SK-N-SH treated with all-trans-retinoic acid at 6 μM for 48 hours (cell line): Measurements from ENCODE around the gene CDH4.

ENCODE experiments used
- ATAC-seq: fragments of 200-7000 bp; cut with Tn5 transposase; 3 replicates; pipeline ENCODE4 v1.9.1; 2020; ENCODE audit warnings: mild to moderate bottlenecking, moderate library complexity
- ARNTL ChIP-seq: fragments of 450-650 bp; formaldehyde crosslinking; IDR thresholded peaks from 2 replicates; pipeline ENCODE4 v1.5.0; 2020; ENCODE audit warnings: low read depth, mild to moderate bottlenecking, moderate library complexity, borderline replicate concordance
- CREB5 ChIP-seq: fragments of 250-450 bp; sonication (Bioruptor Pico); IDR thresholded peaks from 2 replicates; pipeline ENCODE4 v1.5.1; 2020; ENCODE audit warnings: low read depth, mild to moderate bottlenecking, moderate library complexity
- CSDC2 ChIP-seq: fragments of 250-450 bp; sonication (Bioruptor Pico); IDR thresholded peaks from 2 replicates; pipeline ENCODE4 v1.5.0; 2020; ENCODE audit warnings: mild to moderate bottlenecking, moderate library complexity
- CSRNP3 ChIP-seq: fragments of 250-450 bp; sonication (Bioruptor Pico); IDR thresholded peaks from 2 replicates; pipeline ENCODE4 v1.5.1; 2021; ENCODE audit warnings: mild to moderate bottlenecking, moderate library complexity
- ESRRG ChIP-seq: fragments of 250-450 bp; sonication (Bioruptor Pico); IDR thresholded peaks from 2 replicates; pipeline ENCODE4 v1.6.1; 2021; ENCODE audit warnings: mild to moderate bottlenecking
- GLIS3 ChIP-seq: fragments of 250-450 bp; sonication (Bioruptor Pico); IDR thresholded peaks from 2 replicates; pipeline ENCODE4 v1.5.0; 2020; ENCODE audit warnings: mild to moderate bottlenecking, moderate library complexity
- ISL1 ChIP-seq: fragments of 250-450 bp; sonication (Bioruptor Pico); IDR thresholded peaks from 2 replicates; pipeline ENCODE4 v2.1.2; 2022; ENCODE audit warnings: mild to moderate bottlenecking, moderate library complexity
- OSR1 ChIP-seq: fragments of 250-450 bp; sonication (Bioruptor Pico); IDR thresholded peaks from 2 replicates; pipeline ENCODE4 v1.8.0; 2022; ENCODE audit warnings: moderate library complexity, mild to moderate bottlenecking, inconsistent platforms
- PATZ1 ChIP-seq: fragments of 250-450 bp; sonication (Bioruptor Pico); IDR thresholded peaks from 2 replicates; pipeline ENCODE4 v1.8.0; 2020; ENCODE audit warnings: mild to moderate bottlenecking, moderate library complexity, borderline replicate concordance
- PPARA ChIP-seq: fragments of 250-450 bp; sonication (Bioruptor Pico); IDR thresholded peaks from 2 replicates; pipeline ENCODE4 v1.5.0; 2020; ENCODE audit warnings: mild to moderate bottlenecking, borderline replicate concordance
- RARB ChIP-seq: fragments of 250-450 bp; sonication (Bioruptor Pico); IDR thresholded peaks from 2 replicates; pipeline ENCODE4 v1.8.0; 2021; ENCODE audit warnings: mild to moderate bottlenecking, moderate library complexity
- TCF4 ChIP-seq: fragments of 250-450 bp; sonication (Bioruptor Pico); IDR thresholded peaks from 2 replicates; pipeline ENCODE4 v1.8.0; 2021; ENCODE audit warnings: mild to moderate bottlenecking, moderate library complexity, borderline replicate concordance
- TOX ChIP-seq: fragments of 250-450 bp; sonication (Bioruptor Pico); IDR thresholded peaks from 2 replicates; pipeline ENCODE4 v1.8.0; 2021; ENCODE audit warnings: mild to moderate bottlenecking, moderate library complexity, borderline replicate concordance
- TSHZ2 ChIP-seq: fragments of 250-450 bp; sonication (Bioruptor Pico); IDR thresholded peaks from 2 replicates; pipeline ENCODE4 v1.5.0; 2020; ENCODE audit warnings: mild to moderate bottlenecking, moderate library complexity
- ZFP3 ChIP-seq: fragments of 250-450 bp; sonication (Bioruptor Pico); IDR thresholded peaks from 2 replicates; pipeline ENCODE4 v1.5.0; 2020; ENCODE audit warnings: mild to moderate bottlenecking, moderate library complexity
- ZFP30 ChIP-seq: fragments of 450-650 bp; formaldehyde crosslinking; IDR thresholded peaks from 2 replicates; pipeline ENCODE4 v1.5.0; 2022; ENCODE audit warnings: mild to moderate bottlenecking, moderate library complexity
- ZNF8 ChIP-seq: fragments of 450-650 bp; formaldehyde crosslinking; IDR thresholded peaks from 2 replicates; pipeline ENCODE4 v1.5.0; 2020; ENCODE audit warnings: mild to moderate bottlenecking, moderate library complexity
- TF ChIP-seq, protein P1 (sequence below): fragments of 250-450 bp; sonication (Bioruptor Pico); IDR thresholded peaks from 2 replicates; pipeline ENCODE4 v1.8.0; 2021; ENCODE audit warnings: low read depth, mild to moderate bottlenecking, moderate library complexity, borderline replicate concordance

The CDH4 gene

GRCh38 chr20:61735503-61735785 lies 483.4 kb downstream of the CDH4 start (continued):
- TF ChIP-seq CSRNP3 (CRISPR knock-in tag) = no peak

GRCh38 chr20:61736001-61736635 lies 484.1 kb downstream of the CDH4 start:
- TF ChIP-seq ZNF8 (CRISPR knock-in tag) = no peak
- TF ChIP-seq CSRNP3 (CRISPR knock-in tag) = no peak
- no peak for TF ChIP-seq ZFP3 (CRISPR knock-in tag)
- no peak for TF ChIP-seq RARB
- TF ChIP-seq ISL1 (CRISPR knock-in tag) = no peak
- TF ChIP-seq CSDC2 (CRISPR knock-in tag) = no peak
- TF ChIP-seq TSHZ2 (CRISPR knock-in tag) = no peak
- no peak for TF ChIP-seq TOX (CRISPR knock-in tag)
- TF ChIP-seq ARNTL (CRISPR knock-in tag) = no peak
- TF ChIP-seq ZFP30 (CRISPR knock-in tag) = no peak
- TF ChIP-seq GLIS3 = no peak
- no peak for TF ChIP-seq CREB5 (CRISPR knock-in tag)
- no peak for TF ChIP-seq OSR1
- no peak for TF ChIP-seq PATZ1
- no peak for ATAC-seq

DNA sequence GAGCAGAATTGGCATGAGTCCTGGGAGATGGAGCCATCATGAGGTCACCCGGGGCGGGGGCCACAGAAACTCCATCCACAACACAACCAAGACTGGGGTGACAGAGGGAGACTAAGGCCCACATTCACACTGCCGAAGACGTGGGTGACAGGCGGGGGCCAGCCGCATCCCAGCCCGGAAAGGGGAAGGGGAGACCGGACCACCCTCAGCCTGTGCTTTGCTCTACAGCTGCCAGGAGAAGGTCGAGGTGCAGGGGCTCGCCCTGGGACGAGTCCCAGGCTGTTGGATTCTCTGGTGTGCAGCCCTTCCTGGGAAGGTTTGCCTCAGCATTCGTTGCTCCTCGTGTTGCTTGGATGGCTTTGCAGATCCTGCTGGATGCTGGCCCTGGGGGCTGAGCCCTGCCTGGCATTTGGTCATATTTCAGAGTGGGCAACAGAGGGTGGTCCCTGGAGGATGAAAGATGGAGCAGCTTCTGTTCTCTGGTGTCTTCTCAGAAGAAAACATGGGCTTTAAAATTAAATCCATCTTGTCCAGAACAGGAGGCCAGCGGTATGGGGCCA lies 484.8 kb downstream of the CDH4 start:
- TF ChIP-seq CSDC2 (CRISPR knock-in tag) (no peak), OSR1 (no peak), TCF4 (CRISPR knock-in tag) (no peak), TOX (CRISPR knock-in tag) (no peak), ZFP3 (CRISPR knock-in tag) (no peak), ISL1 (CRISPR knock-in tag) (no peak), PPARA (CRISPR knock-in tag) (no peak), ZNF8 (CRISPR knock-in tag) (no peak), ZFP30 (CRISPR knock-in tag) (no peak), ESRRG (CRISPR knock-in tag) (no peak)
- TF ChIP-seq, protein P1, sequence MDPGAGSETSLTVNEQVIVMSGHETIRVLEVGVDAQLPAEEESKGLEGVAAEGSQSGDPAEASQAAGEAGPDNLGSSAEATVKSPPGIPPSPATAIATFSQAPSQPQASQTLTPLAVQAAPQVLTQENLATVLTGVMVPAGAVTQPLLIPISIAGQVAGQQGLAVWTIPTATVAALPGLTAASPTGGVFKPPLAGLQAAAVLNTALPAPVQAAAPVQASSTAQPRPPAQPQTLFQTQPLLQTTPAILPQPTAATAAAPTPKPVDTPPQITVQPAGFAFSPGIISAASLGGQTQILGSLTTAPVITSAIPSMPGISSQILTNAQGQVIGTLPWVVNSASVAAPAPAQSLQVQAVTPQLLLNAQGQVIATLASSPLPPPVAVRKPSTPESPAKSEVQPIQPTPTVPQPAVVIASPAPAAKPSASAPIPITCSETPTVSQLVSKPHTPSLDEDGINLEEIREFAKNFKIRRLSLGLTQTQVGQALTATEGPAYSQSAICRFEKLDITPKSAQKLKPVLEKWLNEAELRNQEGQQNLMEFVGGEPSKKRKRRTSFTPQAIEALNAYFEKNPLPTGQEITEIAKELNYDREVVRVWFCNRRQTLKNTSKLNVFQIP (CRISPR knock-in tag) = no peak
- no peak for ATAC-seq
